DMS153 (cell line): ENCODE data around the gene LRRC9.
A peak's percentile ranks its signal among the peaks of the same experiment; 100 is the strongest.
"Not testable (repeated sequence)": the region's sequence is repeated elsewhere in the genome, so short reads cannot be mapped to it uniquely, and the experiment has no call there.

Source experiments
- DNase-seq: peaks from one replicate; lab custom pipeline; 2025; lab: John Stamatoyannopoulos, UW

Gene LRRC9

GRCh38 chr14:59919570-59920377 lies at the start of gene LRRC9:
LRRC9 (plus strand) TSS chr14:59920144.
- peak; percentile 71 for DNase-seq

- DNase-seq: peak; percentile 62
Observed at GRCh38 chr14:59870277-59871165, 49.4 kb upstream of the LRRC9 start, which contains the start of gene RTN1. RTN1 (minus strand) TSS chr14:59870776; CDS start chr14:59870630, 146 bp downstream.

GRCh38 chr14:59871166-59871495 lies 48.8 kb upstream of the LRRC9 start:
- DNase-seq: no peak

GRCh38 chr14:59882957-59883356 lies 37.0 kb upstream of the LRRC9 start:
- no peak for DNase-seq

GRCh38 chr14:59890676-59891075 lies 29.3 kb upstream of the LRRC9 start:
- no peak for DNase-seq

GRCh38 chr14:59895721-59896120 lies 24.2 kb upstream of the LRRC9 start:
- no peak for DNase-seq

- peak; percentile 0 for DNase-seq
Observed at GRCh38 chr14:59897757-59898383, 22.1 kb upstream of the LRRC9 start.

- DNase-seq: no peak
Observed at GRCh38 chr14:59900556-59900955, 19.4 kb upstream of the LRRC9 start.

GRCh38 chr14:59904184-59904583 lies 15.8 kb upstream of the LRRC9 start:
- DNase-seq: no peak

- DNase-seq: no peak
Observed at GRCh38 chr14:59905188-59905587, 14.8 kb upstream of the LRRC9 start.

- no peak for DNase-seq
Observed at GRCh38 chr14:59912443-59912842, 7.5 kb upstream of the LRRC9 start.

GRCh38 chr14:59913187-59913586 lies 6.8 kb upstream of the LRRC9 start:
- no peak for DNase-seq

GRCh38 chr14:59918824-59919569 lies 947 bp upstream of the LRRC9 start:
- DNase-seq: peak; percentile 6

- DNase-seq: no peak
Observed at GRCh38 chr14:59920378-59920683, 387 bp downstream of the LRRC9 start.

- DNase-seq: no peak
Observed at GRCh38 chr14:59925797-59926196, 5.9 kb downstream of the LRRC9 start.

- no peak for DNase-seq
Observed at GRCh38 chr14:59926534-59926933, 6.6 kb downstream of the LRRC9 start.

- no peak for DNase-seq
Observed at GRCh38 chr14:59931237-59931636, 11.3 kb downstream of the LRRC9 start.

- DNase-seq: no peak
Observed at GRCh38 chr14:59936145-59936544, 16.2 kb downstream of the LRRC9 start.

GRCh38 chr14:59939828-59940227 lies 19.9 kb downstream of the LRRC9 start:
- DNase-seq: no peak

- DNase-seq: not testable (repeated sequence)
Observed at GRCh38 chr14:59942296-59942862, 22.4 kb downstream of the LRRC9 start.

GRCh38 chr14:59944909-59945308 lies 25.0 kb downstream of the LRRC9 start:
- no peak for DNase-seq

GRCh38 chr14:59952141-59952540 lies 32.2 kb downstream of the LRRC9 start:
- not testable (repeated sequence) for DNase-seq
